ENCODE results near the gene GPC3.

GRCh38 chrX:133810925-133811324 lies 174.5 kb downstream of the GPC3 start:
- TF ChIP-seq CTCF (conservative IDR thresholded peaks at IDR 0.05 in 1 of 2, IDR thresholded peaks at IDR 0.05 in 1 of 2; ENCODE audit: extremely low read depth in 1 of 2, insufficient read depth in 1 of 2, low read depth in 1 of 2, low read length in 2 of 2) (no peak), EZH2 (IDR thresholded peaks at IDR 0.05; ENCODE audit: borderline replicate concordance, low read length) (no peak)
